GM19467 (cell line): ENCODE results near the gene ETNK1.
"Not testable (repeated sequence)": the region's sequence is repeated elsewhere in the genome, so short reads cannot be mapped to it uniquely, and the experiment has no call there.

Experiments
- ATAC-seq: cut with Tn5 transposase; IDR thresholded peaks from one replicate; pipeline ENCODE4 v1.9.1; 2021; ENCODE audit warnings: mild to moderate bottlenecking, moderate library complexity; ENCODE audit not compliant: unreplicated experiment

The ETNK1 gene

GRCh38 chr12:22684140-22685118 is 59.5 kb downstream of the ETNK1 start:
- ATAC-seq: peak; percentile 42

- ATAC-seq: no peak
Measured at GRCh38 chr12:22686193-22686592, 61.2 kb downstream of the ETNK1 start.

- peak; percentile 67 for ATAC-seq
Measured at GRCh38 chr12:22687361-22688076, 62.5 kb downstream of the ETNK1 start.

- no peak for ATAC-seq
Measured at GRCh38 chr12:22689876-22690275, 64.9 kb downstream of the ETNK1 start.

- no peak for ATAC-seq
Measured at GRCh38 chr12:22691319-22691718, 66.3 kb downstream of the ETNK1 start.

GRCh38 chr12:22692467-22692866 is 67.5 kb downstream of the ETNK1 start:
- ATAC-seq: not testable (repeated sequence)

- ATAC-seq: no peak
Measured at GRCh38 chr12:22692964-22693555, 68.1 kb downstream of the ETNK1 start.

- no peak for ATAC-seq
Measured at GRCh38 chr12:22698576-22698975, 73.6 kb downstream of the ETNK1 start.

- not testable (repeated sequence) for ATAC-seq
Measured at GRCh38 chr12:22699705-22700104, 74.7 kb downstream of the ETNK1 start.

GRCh38 chr12:22700106-22700505 is 75.1 kb downstream of the ETNK1 start:
- ATAC-seq: no peak

GRCh38 chr12:22701216-22701809 is 76.3 kb downstream of the ETNK1 start:
- not testable (repeated sequence) for ATAC-seq

- ATAC-seq: no peak
Measured at GRCh38 chr12:22702690-22703089, 77.7 kb downstream of the ETNK1 start.

GRCh38 chr12:22709292-22709691 is 84.3 kb downstream of the ETNK1 start:
- ATAC-seq: no peak

- no peak for ATAC-seq
Measured at GRCh38 chr12:22712083-22712482, 87.1 kb downstream of the ETNK1 start.

GRCh38 chr12:22715254-22715653 is 90.3 kb downstream of the ETNK1 start:
- ATAC-seq: no peak

GRCh38 chr12:22719745-22720144 is 94.8 kb downstream of the ETNK1 start:
- no peak for ATAC-seq

GRCh38 chr12:22722081-22722480 is 97.1 kb downstream of the ETNK1 start:
- ATAC-seq: no peak

- no peak for ATAC-seq
Measured at GRCh38 chr12:22722779-22723178, 97.8 kb downstream of the ETNK1 start.

- no peak for ATAC-seq
Measured at GRCh38 chr12:22728987-22729386, 104.0 kb downstream of the ETNK1 start.

- no peak for ATAC-seq
Measured at GRCh38 chr12:22729431-22729956, 104.5 kb downstream of the ETNK1 start.

- no peak for ATAC-seq
Measured at GRCh38 chr12:22729957-22730443, 105.0 kb downstream of the ETNK1 start.
